Parathyroid adenoma (tissue), 2 donors: Measurements from ENCODE around the gene ASTN1.

Experiments
- H2AFZ ChIP-seq: fragments of 300-600 bp; sonication (generic); one replicate; pipeline ENCODE4 v1.7.0; 2017; ENCODE audit warnings: antibody characterized with exemption, mild to moderate bottlenecking
- H3K27ac ChIP-seq: fragments of 300-600 bp; sonication (generic); one replicate; pipeline ENCODE4 v1.7.0; 2017
- H3K27me3 ChIP-seq: fragments of 300-600 bp; sonication (generic); one replicate; pipeline ENCODE4 v1.7.0; 2017; ENCODE audit warnings: low read length; ENCODE audit not compliant: control insufficient read depth, insufficient read depth
- H3K36me3 ChIP-seq: fragments of 300-600 bp; sonication (generic); one replicate; pipeline ENCODE4 v1.7.0; 2017; ENCODE audit warnings: low read length; ENCODE audit not compliant: control insufficient read depth, insufficient read depth
- H3K4me1 ChIP-seq: fragments of 300-600 bp; sonication (generic); one replicate; pipeline ENCODE4 v1.7.0; 2017; ENCODE audit warnings: control low read depth
- H3K4me2 ChIP-seq: fragments of 300-600 bp; sonication (generic); one replicate; pipeline ENCODE4 v1.7.0; 2017; ENCODE audit warnings: low read length
- H3K4me3 ChIP-seq: fragments of 300-600 bp; sonication (generic); one replicate; pipeline ENCODE4 v1.7.0; 2017; ENCODE audit warnings: low read depth, low read length
- H3K79me2 ChIP-seq: fragments of 300-600 bp; sonication (generic); one replicate; pipeline ENCODE4 v1.7.0; 2017; ENCODE audit warnings: control low read depth
- H3K9ac ChIP-seq: fragments of 300-600 bp; sonication (generic); one replicate; pipeline ENCODE4 v1.7.0; 2017; ENCODE audit warnings: mild to moderate bottlenecking
- H3K9me3 ChIP-seq: fragments of 300-600 bp; sonication (generic); one replicate; pipeline ENCODE4 v1.7.0; 2017; ENCODE audit warnings: low read length; ENCODE audit not compliant: control insufficient read depth
- TF ChIP-seq, protein P1 (sequence below): fragments of 300-600 bp; sonication (generic); IDR thresholded peaks from one replicate; pipeline ENCODE4 v1.7.0; 2017; ENCODE audit warnings: antibody characterized with exemption, mild to moderate bottlenecking
- donor health status: primary hyperparathyroidism.

ASTN1 gene

DNA sequence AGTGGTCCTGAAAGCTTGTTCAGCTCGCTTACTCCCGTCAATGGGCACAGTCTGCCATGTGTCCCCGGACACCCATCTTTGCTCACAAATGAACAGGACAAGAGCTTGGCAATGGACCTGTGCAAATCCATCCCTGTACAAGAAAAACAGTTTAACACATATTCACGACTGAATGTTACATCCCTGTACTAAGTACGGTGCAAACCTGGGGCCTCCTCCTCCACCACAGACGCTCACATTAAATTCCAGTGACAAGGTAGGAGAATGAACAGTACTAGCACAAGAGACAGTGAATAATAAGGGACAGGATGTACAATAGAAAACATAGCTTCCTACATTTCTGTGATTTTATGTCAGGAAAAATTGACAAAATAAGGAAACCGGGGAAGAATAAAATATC is 187.7 kb downstream of the ASTN1 start:
- TF ChIP-seq, protein P1, sequence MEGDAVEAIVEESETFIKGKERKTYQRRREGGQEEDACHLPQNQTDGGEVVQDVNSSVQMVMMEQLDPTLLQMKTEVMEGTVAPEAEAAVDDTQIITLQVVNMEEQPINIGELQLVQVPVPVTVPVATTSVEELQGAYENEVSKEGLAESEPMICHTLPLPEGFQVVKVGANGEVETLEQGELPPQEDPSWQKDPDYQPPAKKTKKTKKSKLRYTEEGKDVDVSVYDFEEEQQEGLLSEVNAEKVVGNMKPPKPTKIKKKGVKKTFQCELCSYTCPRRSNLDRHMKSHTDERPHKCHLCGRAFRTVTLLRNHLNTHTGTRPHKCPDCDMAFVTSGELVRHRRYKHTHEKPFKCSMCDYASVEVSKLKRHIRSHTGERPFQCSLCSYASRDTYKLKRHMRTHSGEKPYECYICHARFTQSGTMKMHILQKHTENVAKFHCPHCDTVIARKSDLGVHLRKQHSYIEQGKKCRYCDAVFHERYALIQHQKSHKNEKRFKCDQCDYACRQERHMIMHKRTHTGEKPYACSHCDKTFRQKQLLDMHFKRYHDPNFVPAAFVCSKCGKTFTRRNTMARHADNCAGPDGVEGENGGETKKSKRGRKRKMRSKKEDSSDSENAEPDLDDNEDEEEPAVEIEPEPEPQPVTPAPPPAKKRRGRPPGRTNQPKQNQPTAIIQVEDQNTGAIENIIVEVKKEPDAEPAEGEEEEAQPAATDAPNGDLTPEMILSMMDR: no peak
- Histone ChIP-seq H3K27me3 (no peaks in the 10 kb centered on the region), H3K79me2 (no peaks in the 10 kb centered on the region), H2AFZ (no peak overlapping the region), H3K27ac (no peak overlapping the region), H3K4me2 (no peak overlapping the region), H3K9me3 (no peaks in the 10 kb centered on the region), H3K9ac (no peak overlapping the region), H3K36me3 (no peaks in the 10 kb centered on the region), H3K4me1 (no peaks in the 10 kb centered on the region), H3K4me3 (no peak overlapping the region)

GRCh38 chr1:176976225-176976624 is 188.3 kb downstream of the ASTN1 start:
- H3K4me1 ChIP-seq: no peaks in the 10 kb centered on the region
- no peaks in the 10 kb centered on the region for H3K9me3 ChIP-seq
- no peak overlapping the region for H3K4me2 ChIP-seq
- H3K36me3 ChIP-seq: no peaks in the 10 kb centered on the region
- H3K27me3 ChIP-seq: no peaks in the 10 kb centered on the region
- no peak overlapping the region for H2AFZ ChIP-seq
- no peak overlapping the region for H3K4me3 ChIP-seq
- H3K9ac ChIP-seq: no peak overlapping the region
- H3K27ac ChIP-seq: no peak overlapping the region
- no peaks in the 10 kb centered on the region for H3K79me2 ChIP-seq
- TF ChIP-seq, protein P1: no peak

GRCh38 chr1:176964687-176965086 is 199.8 kb downstream of the ASTN1 start:
- Histone ChIP-seq H3K27ac (no peak overlapping the region), H3K4me2 (no peak overlapping the region), H3K79me2 (no peaks in the 10 kb centered on the region), H3K9me3 (no peaks in the 10 kb centered on the region), H3K27me3 (no peaks in the 10 kb centered on the region), H3K4me3 (no peak overlapping the region), H3K36me3 (no peaks in the 10 kb centered on the region), H3K9ac (no peak overlapping the region), H3K4me1 (no peaks in the 10 kb centered on the region), H2AFZ (no peak overlapping the region)
- TF ChIP-seq, protein P1: no peak

DNA sequence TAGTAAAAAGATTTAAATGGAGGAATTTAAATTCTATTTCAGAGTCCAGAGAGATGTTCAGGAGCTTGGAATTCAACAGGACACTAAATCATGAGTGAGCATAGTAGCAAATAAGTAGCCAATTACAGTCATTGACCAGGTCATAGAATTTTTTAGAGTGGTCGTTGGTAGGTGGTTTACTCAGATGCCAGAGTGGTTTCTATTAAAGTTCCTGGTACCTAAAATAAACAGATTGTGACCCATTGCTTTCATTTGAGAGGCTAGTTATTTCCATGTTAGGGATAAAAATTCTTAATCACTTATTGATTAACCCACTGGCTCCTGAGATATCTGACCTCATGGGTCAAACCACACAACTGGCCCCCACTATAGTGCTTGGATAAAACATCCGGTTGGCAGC is 201.3 kb downstream of the ASTN1 start:
- no peaks in the 10 kb centered on the region for H3K27me3 ChIP-seq
- TF ChIP-seq, protein P1: no peak
- H3K9me3 ChIP-seq: no peaks in the 10 kb centered on the region
- no peak overlapping the region for H2AFZ ChIP-seq
- H3K36me3 ChIP-seq: no peaks in the 10 kb centered on the region
- H3K79me2 ChIP-seq: no peaks in the 10 kb centered on the region
- no peak overlapping the region for H3K4me3 ChIP-seq
- H3K4me1 ChIP-seq: no peaks in the 10 kb centered on the region
- H3K27ac ChIP-seq: no peak overlapping the region
- no peak overlapping the region for H3K4me2 ChIP-seq
- no peak overlapping the region for H3K9ac ChIP-seq

GRCh38 chr1:176961678-176962077 is 202.8 kb downstream of the ASTN1 start:
- Histone ChIP-seq H2AFZ (no peak overlapping the region), H3K9me3 (no peaks in the 10 kb centered on the region), H3K9ac (no peak overlapping the region), H3K27ac (no peak overlapping the region), H3K36me3 (no peaks in the 10 kb centered on the region), H3K27me3 (no peaks in the 10 kb centered on the region), H3K4me2 (no peak overlapping the region), H3K4me3 (no peak overlapping the region), H3K4me1 (no peaks in the 10 kb centered on the region), H3K79me2 (no peaks in the 10 kb centered on the region)
- TF ChIP-seq, protein P1: no peak
